GM12865 (cell line): ENCODE data around the gene FGF1.

Source experiments
- DNase-seq: peaks from one replicate; pipeline ENCODE4 v3.0.0; 2010; ENCODE audit warnings: low read depth
- H3K4me3 ChIP-seq: 2 replicates; pipeline ENCODE4 v1.5.1; 2011; ENCODE audit warnings: mild to moderate bottlenecking, low read depth, low read length, control low read depth
- CTCF ChIP-seq: IDR thresholded peaks from 2 replicates; pipeline ENCODE4 v1.5.1; 2011; ENCODE audit warnings: low read length, control low read depth, low read depth, inconsistent platforms; ENCODE audit not compliant: insufficient read depth; ENCODE audit errors: missing control alignments

FGF1 gene

GRCh38 chr5:142590451-142591231 is 95.2 kb downstream of the FGF1 start:
- H3K4me3 ChIP-seq, result no peak overlapping the region
- TF ChIP-seq CTCF, result no peak
- DNase-seq, result no peak

GRCh38 chr5:142589720-142590119 is 96.2 kb downstream of the FGF1 start:
- no peak overlapping the region for H3K4me3 ChIP-seq
- no peak for DNase-seq
- no peak for TF ChIP-seq CTCF

DNA sequence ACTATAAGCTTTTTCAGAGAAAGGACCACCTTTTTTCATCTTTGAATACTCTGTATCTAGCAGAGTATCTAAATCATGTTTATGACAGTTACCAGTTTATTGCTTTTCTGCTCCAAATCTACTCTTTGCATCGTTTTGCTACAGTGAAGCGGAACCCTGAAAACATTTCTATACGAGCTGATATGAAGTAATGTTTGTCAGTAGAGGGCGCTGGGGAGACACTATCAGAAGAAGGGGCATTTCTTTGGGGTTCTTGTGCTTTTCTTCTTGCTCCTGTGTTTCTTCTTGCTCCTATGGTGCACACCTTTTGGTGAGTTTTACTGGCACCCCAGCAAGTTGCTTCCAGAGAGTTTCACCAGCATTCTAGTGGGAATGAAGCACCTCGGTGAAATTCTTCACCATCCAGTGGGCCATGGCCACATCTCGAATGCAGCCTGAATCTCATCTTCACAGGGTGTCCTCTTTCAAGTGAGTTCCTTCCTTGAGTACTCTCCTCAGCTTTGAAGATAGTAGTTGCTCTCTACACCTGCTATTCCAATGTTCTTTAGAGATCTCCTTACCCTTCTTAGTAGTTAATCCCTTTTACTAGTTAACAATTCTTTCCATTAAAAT is 98.4 kb downstream of the FGF1 start:
- peak; percentile 40 for DNase-seq
- no peak overlapping the region for H3K4me3 ChIP-seq
- peak; percentile 58 for TF ChIP-seq CTCF

DNA sequence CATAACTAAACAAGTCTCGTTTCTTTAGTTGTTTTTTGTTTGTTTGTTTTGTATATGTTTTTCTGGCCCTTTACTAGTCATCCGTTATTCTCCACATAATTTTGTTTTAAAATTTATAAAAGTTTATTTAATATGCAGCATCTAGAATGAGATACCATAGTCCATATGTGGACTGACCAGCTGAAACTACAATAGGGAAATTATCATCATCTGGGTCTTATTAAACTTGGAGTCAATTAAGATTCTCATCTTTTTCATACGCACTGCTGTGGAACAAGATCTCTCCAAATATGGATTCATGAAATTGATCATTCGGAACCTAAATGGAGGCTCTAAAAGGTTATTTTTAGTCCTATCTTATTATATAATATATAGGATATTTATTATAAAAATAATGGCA is 99.3 kb downstream of the FGF1 start:
- H3K4me3 ChIP-seq, result no peak overlapping the region
- DNase-seq, result no peak
- TF ChIP-seq CTCF, result no peak

DNA sequence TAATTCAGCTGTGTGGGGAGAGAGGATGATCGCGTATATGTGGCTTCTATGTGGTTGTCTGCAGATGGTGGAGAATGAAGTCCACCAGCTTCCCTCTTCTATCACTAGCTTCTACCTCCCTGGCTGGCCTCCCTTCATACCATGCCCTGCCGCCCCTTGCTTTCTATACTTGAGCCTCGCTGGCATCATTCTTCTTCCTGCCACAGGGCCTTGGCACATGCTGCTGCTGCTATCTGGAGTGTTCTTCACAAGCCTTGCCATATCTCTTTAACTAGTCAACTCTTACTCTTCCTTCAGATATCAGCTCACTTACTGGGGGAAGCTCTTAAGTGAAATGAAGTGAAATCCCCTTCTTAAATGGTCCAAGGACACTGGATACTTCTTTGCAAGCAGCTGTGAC is 100.4 kb downstream of the FGF1 start:
- TF ChIP-seq CTCF, result no peak
- no peak overlapping the region for H3K4me3 ChIP-seq
- DNase-seq, result no peak

- no peak for DNase-seq
- no peak overlapping the region for H3K4me3 ChIP-seq
- no peak for TF ChIP-seq CTCF
These were observed 101.0 kb downstream of the FGF1 start for GRCh38 chr5:142584891-142585290.
